A673 (cell line): ENCODE measurements around the gene TMSB4X.

Experiments
- EZH2 ChIP-seq: fragments of 200-600 bp; sonication (generic); IDR thresholded peaks from 2 replicates; pipeline ENCODE4 v1.6.1; 2017; ENCODE audit warnings: borderline replicate concordance, low read depth, mild to moderate bottlenecking, mixed read lengths, antibody characterized with exemption, low read length; ENCODE audit not compliant: poor library complexity, severe bottlenecking
- TF ChIP-seq, protein P1 (sequence below): fragments of 300-800, 200-600 bp; sonication (generic); conservative IDR thresholded peaks from 2 replicates; pipeline ENCODE4 v1.5.1; 2017; ENCODE audit warnings: low read depth, mild to moderate bottlenecking, antibody characterized with exemption, low read length, moderate library complexity, mixed read lengths

DNA sequence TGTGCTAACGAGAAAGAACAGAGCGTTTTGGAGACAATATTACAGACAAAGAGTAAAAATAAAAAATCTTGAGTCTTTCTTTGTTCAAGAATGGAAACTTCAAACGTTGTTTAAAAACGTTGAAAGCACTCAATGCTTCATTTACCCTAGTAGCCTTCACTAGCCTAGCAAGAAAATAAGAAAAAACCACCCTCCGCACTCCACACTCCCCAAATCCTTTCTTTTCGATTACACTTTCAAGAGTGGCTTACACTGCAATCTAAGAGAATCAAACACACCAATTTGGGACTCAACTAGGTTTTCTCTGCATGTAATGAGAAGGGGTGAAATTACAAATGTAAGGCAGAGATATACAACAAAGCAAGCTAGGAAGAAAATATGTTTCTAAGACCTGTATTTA is 4.7 kb downstream of the TMSB4X start:
- TF ChIP-seq, protein P1, sequence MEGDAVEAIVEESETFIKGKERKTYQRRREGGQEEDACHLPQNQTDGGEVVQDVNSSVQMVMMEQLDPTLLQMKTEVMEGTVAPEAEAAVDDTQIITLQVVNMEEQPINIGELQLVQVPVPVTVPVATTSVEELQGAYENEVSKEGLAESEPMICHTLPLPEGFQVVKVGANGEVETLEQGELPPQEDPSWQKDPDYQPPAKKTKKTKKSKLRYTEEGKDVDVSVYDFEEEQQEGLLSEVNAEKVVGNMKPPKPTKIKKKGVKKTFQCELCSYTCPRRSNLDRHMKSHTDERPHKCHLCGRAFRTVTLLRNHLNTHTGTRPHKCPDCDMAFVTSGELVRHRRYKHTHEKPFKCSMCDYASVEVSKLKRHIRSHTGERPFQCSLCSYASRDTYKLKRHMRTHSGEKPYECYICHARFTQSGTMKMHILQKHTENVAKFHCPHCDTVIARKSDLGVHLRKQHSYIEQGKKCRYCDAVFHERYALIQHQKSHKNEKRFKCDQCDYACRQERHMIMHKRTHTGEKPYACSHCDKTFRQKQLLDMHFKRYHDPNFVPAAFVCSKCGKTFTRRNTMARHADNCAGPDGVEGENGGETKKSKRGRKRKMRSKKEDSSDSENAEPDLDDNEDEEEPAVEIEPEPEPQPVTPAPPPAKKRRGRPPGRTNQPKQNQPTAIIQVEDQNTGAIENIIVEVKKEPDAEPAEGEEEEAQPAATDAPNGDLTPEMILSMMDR = no peak
- no peak for TF ChIP-seq EZH2
